ENCODE results near the gene NOXA1. TPM values are rescaled to one million over a fixed set of nuclear protein-coding genes. Genes with fewer than 3 reads are reported as not detected.

Gene NOXA1
- total and polyA plus RNA-seq, 2 of the 8 experiments (the other 6 are each of a cell fraction or from before 2014, with no cell fraction given), result 0.34 to 0.91 TPM

DNA sequence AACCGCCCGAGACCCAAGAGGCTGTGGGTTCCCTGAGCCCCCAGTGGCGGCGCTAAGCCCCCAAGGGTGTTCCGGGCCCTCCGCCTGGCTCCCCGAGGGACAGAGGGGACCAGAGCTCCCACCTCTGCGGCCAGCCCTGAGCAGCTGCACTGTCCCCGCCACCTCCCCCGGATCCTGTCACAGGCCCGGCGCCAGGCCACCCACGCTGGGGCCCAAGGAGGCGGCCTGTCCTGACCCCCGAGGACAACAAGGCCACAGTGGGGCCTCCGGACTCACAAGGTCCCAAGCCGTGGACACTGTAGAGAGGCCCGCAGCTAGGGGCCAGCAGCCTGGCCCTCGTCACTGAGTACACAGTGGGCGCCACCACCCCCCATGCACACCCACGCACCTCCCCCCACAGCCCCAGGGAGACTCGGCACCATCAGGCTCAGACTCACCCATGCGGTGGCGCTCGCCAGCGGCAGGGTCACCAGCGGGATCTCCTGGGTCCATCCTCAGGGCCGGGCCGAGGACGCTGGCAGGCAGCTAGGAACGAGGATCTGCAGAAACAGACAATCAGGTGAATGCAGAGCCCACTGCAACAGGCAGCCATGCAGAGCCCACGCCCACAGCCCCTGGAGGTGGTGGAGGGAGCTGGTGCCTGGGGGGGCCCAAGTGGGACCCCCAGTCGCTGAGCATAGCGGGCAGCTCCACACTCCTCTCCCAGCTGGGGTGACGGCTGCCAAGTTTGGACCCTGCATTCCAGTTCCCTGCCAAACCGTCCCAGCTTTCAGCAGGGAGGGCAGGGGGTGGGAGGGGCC lies 28.1 kb upstream of the NOXA1 start:
- Histone ChIP-seq H2BK20ac (ENCODE audit: low read length) (no peak overlapping the region), H3K9me3 (ENCODE audit: insufficient read depth in 2 of 2, low read depth in 1 of 2, low read length in 1 of 2) (no peaks in the 10 kb centered on the region), H3K4ac (replicated peaks; ENCODE audit: insufficient read length, low read depth, low read length) (no peak overlapping the region), H2AFZ (ENCODE audit: low read length) (no peak overlapping the region), H3K23me2 (ENCODE audit: low read depth, low read length) (no peaks in the 10 kb centered on the region), H2BK5ac (ENCODE audit: low read depth, low read length) (no peak overlapping the region), H3K27ac (ENCODE audit: low read depth, low read length) (no peak overlapping the region), H3K23ac (ENCODE audit: insufficient read length) (no peak overlapping the region), H2AK5ac (ENCODE audit: low read depth, low read length) (no peak overlapping the region), H3K79me2 (ENCODE audit: control insufficient read depth in 1 of 2, insufficient read depth in 2 of 2, low read length in 2 of 2) (no peaks in the 10 kb centered on the region), H3K14ac (ENCODE audit: insufficient read length) (no peak overlapping the region), H2BK120ac (replicated peaks; ENCODE audit: low read depth, low read length) (no peak overlapping the region), H3K9ac (replicated peaks in 1 of 4; ENCODE audit: extremely low read depth in 1 of 4, low read depth in 3 of 4, low read length in 3 of 4) (no peak overlapping the region), H3K4me2 (ENCODE audit: insufficient read depth in 1 of 2, low read depth in 2 of 2, low read length in 2 of 2) (no peak overlapping the region), H3K36me3 (ENCODE audit: control insufficient read depth in 2 of 4, insufficient read depth in 4 of 4, low read length in 3 of 4) (no peaks in the 10 kb centered on the region), H4K91ac (replicated peaks; ENCODE audit: insufficient read length, low read length) (no peak overlapping the region), H4K20me1 (replicated peaks in 1 of 2; ENCODE audit: control insufficient read depth in 1 of 2, insufficient read depth in 2 of 2, low read length in 2 of 2) (peaks cover 0 to 6% of the 10 kb centered on the region in 2 experiments), H3K79me1 (ENCODE audit: low read depth, low read length) (no peaks in the 10 kb centered on the region), H3K56ac (replicated peaks; ENCODE audit: insufficient read length, low read depth, low read length) (no peak overlapping the region), H2BK12ac (ENCODE audit: low read depth, low read length) (no peak overlapping the region), H3K18ac (ENCODE audit: extremely low read depth, low read length) (no peak overlapping the region), H3K27me3 (replicated peaks in 1 of 4; ENCODE audit: control insufficient read depth in 3 of 4, extremely low read depth in 1 of 4, insufficient read depth in 3 of 4, low read length in 3 of 4) (no peaks in the 10 kb centered on the region), H3K4me3 (ENCODE audit: extremely low read depth in 1 of 4, insufficient read depth in 2 of 4, low read depth in 3 of 4, low read length in 4 of 4) (no peak overlapping the region), H3K4me1 (replicated peaks in 1 of 4; ENCODE audit: control insufficient read depth in 3 of 4, insufficient read depth in 4 of 4, low read length in 3 of 4) (no peaks in the 10 kb centered on the region; a peak in 1 of 7 replicates), H2BK15ac (ENCODE audit: low read length) (no peak overlapping the region), H4K5ac (ENCODE audit: insufficient read length, low read depth, low read length) (no peak overlapping the region), H4K8ac (ENCODE audit: extremely low read depth, insufficient read depth, low read length) (no peak overlapping the region)
- ChIA-PET POLR2A (ENCODE audit: partially characterized antibody) (interaction anchor here (1.2 kb wide), 1 partner anchor 9 kb away, joined by 4 read pairs; no protein-coding TSS in a partner anchor), CTCF (ENCODE audit: partially characterized antibody) (interaction anchor here (0.6 to 1.2 kb wide), 4 partner anchors 28 to 109 kb away, joined by 3 read pairs; partner anchors contain the start of gene EXD3)
- no peak for FAIRE-seq
- 91% methylated on average over 28 of the region's 36 CpGs; no CpG with 5 or more reads in 1 of the 2 experiments for WGBS, 2 experiments (ENCODE audit: extremely low coverage in 1 of 2, insufficient coverage in 1 of 2, insufficient read length in 1 of 2, insufficient replicate concordance in 2 of 2, low coverage in 1 of 2, low lambda C conversion rate in 2 of 2, missing lambda C conversion rate in 1 of 2)
- no peak for DNase-seq (ENCODE audit: low read depth in 1 of 2, low spot score in 2 of 2)
- no peak for TF ChIP-seq SP4 (IDR thresholded peaks at IDR 0.05; ENCODE audit: low read length)
- TF ChIP-seq, protein P1, sequence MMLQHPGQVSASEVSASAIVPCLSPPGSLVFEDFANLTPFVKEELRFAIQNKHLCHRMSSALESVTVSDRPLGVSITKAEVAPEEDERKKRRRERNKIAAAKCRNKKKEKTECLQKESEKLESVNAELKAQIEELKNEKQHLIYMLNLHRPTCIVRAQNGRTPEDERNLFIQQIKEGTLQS (IDR thresholded peaks at IDR 0.05; ENCODE audit: insufficient read depth, low read depth, low read length), result no peak
- TF ChIP-seq KDM1A (IDR thresholded peaks at IDR 0.05; ENCODE audit: borderline replicate concordance, low read length), result no peak
- TF ChIP-seq RNF2 (IDR thresholded peaks at IDR 0.05; ENCODE audit: borderline replicate concordance, low read depth, low read length, missing control alignments, poor library complexity, severe bottlenecking), result no peak
- no peak for TF ChIP-seq HDAC2 (IDR thresholded peaks at IDR 0.05; ENCODE audit: borderline replicate concordance in 1 of 2, low read depth in 2 of 2, low read length in 2 of 2)
- TF ChIP-seq TCF12 (IDR thresholded peaks at IDR 0.05; ENCODE audit: low read depth, low read length), result no peak
- no peak for TF ChIP-seq SP2 (IDR thresholded peaks at IDR 0.05; ENCODE audit: low read length)
- TF ChIP-seq YY1 (IDR thresholded peaks at IDR 0.05; ENCODE audit: low read depth, low read length), result no peak
- no peak for TF ChIP-seq POLR2A (IDR thresholded peaks at IDR 0.05; ENCODE audit: control extremely low read depth in 1 of 2, low read depth in 2 of 2, low read length in 2 of 2)
- TF ChIP-seq CBX8 (IDR thresholded peaks at IDR 0.05; ENCODE audit: borderline replicate concordance, low read depth, low read length), result no peak
- no peak for TF ChIP-seq RAD21 (IDR thresholded peaks at IDR 0.05 in 1 of 2, conservative IDR thresholded peaks at IDR 0.05 in 1 of 2; ENCODE audit: low read depth in 2 of 2, low read length in 2 of 2)
